HFF-Myc (cell line): ENCODE results near the gene DTNBP1.

Source experiments
- DNase-seq: peaks from one replicate; pipeline ENCODE4 v3.0.0-alpha.2; 2011; ENCODE audit warnings: low read depth; ENCODE audit errors: extremely low read depth
- H3K4me3 ChIP-seq: replicated peaks from 2 replicates; pipeline ENCODE4 v1.5.1; 2011; ENCODE audit warnings: low read depth, mild to moderate bottlenecking, control low read depth, low read length
- CTCF ChIP-seq: IDR thresholded peaks from 2 replicates; pipeline ENCODE4 v1.5.1; 2012; ENCODE audit warnings: mild to moderate bottlenecking, low read depth, low read length, control low read depth; ENCODE audit errors: missing control alignments

Gene DTNBP1

GRCh38 chr6:15678514-15678913 lies 15.7 kb upstream of the DTNBP1 start:
- no peak overlapping the region for H3K4me3 ChIP-seq
- no peak for TF ChIP-seq CTCF
- no peak for DNase-seq

- TF ChIP-seq CTCF = no peak
- H3K4me3 ChIP-seq = no peak overlapping the region
- DNase-seq = no peak
Observed at GRCh38 chr6:15677822-15678221, 15.0 kb upstream of the DTNBP1 start.

GRCh38 chr6:15675536-15676220 lies 12.8 kb upstream of the DTNBP1 start:
- TF ChIP-seq CTCF = no peak
- no peak overlapping the region for H3K4me3 ChIP-seq
- DNase-seq = no peak

GRCh38 chr6:15674690-15675386 lies 12.0 kb upstream of the DTNBP1 start:
- no peak for DNase-seq
- H3K4me3 ChIP-seq = no peak overlapping the region
- TF ChIP-seq CTCF = no peak

GRCh38 chr6:15673666-15674065 lies 10.8 kb upstream of the DTNBP1 start:
- no peak for TF ChIP-seq CTCF
- no peak overlapping the region for H3K4me3 ChIP-seq
- no peak for DNase-seq

- DNase-seq = no peak
- no peak overlapping the region for H3K4me3 ChIP-seq
- no peak for TF ChIP-seq CTCF
Observed at GRCh38 chr6:15672818-15673217, 10.0 kb upstream of the DTNBP1 start.
